CD14-positive monocyte (primary cell): ENCODE measurements around the gene ENTREP3. TPM values are rescaled to one million over a fixed set of nuclear protein-coding genes. Genes with fewer than 3 reads are reported as not detected.
A peak's percentile ranks its signal among the peaks of the same experiment; 100 is the strongest.
"Not testable (repeated sequence)": the region's sequence is repeated elsewhere in the genome, so short reads cannot be mapped to it uniquely, and the experiment has no call there.

Source experiments
- DNase-seq, 3 donors: peaks; one replicate each; pipeline ENCODE4 v3.0.0-alpha.2; 2011 to 2022
- H2AFZ ChIP-seq: 2 replicates; pipeline ENCODE4 v1.6.0; 2012; ENCODE audit warnings: mild to moderate bottlenecking, low read depth, low read length, inconsistent platforms; ENCODE audit not compliant: insufficient read depth, poor library complexity, severe bottlenecking
- H3K27ac ChIP-seq, 2 donors: 1 replicate in 1 of 2; 2 replicates in 1 of 2; pipeline ENCODE4 v1.5.1; 2012 to 2013; ENCODE audit warnings: low read length in 2 of 2, control low read depth in 1 of 2, inconsistent platforms in 1 of 2, low read depth in 1 of 2, mild to moderate bottlenecking in 1 of 2
- H3K27me3 ChIP-seq, 2 donors: one replicate each; pipeline versions ENCODE4 v1.6.0 to v1.6.1; 2011 to 2013; ENCODE audit warnings: low read length in 2 of 2; ENCODE audit not compliant: control insufficient read depth in 2 of 2, insufficient read depth in 2 of 2
- H3K36me3 ChIP-seq, 2 donors: replicated peaks in 1 of 2; 1 replicate in 1 of 2; 2 replicates in 1 of 2; pipeline versions ENCODE4 v1.5.1 to v1.6.1; 2012 to 2013; ENCODE audit warnings: low read length in 2 of 2, control low read depth in 1 of 2, inconsistent platforms in 1 of 2, mild to moderate bottlenecking in 1 of 2; ENCODE audit not compliant: insufficient read depth in 2 of 2, control insufficient read depth in 1 of 2
- H3K4me1 ChIP-seq, 2 donors: 1 replicate in 1 of 2; 2 replicates in 1 of 2; pipeline versions ENCODE4 v1.5.1 to v1.6.1; 2012 to 2013; ENCODE audit warnings: low read length in 2 of 2, control low read depth in 1 of 2, inconsistent platforms in 1 of 2, mild to moderate bottlenecking in 1 of 2, moderate library complexity in 1 of 2; ENCODE audit not compliant: insufficient read depth in 2 of 2, control insufficient read depth in 1 of 2
- H3K4me2 ChIP-seq: replicated peaks from 2 replicates; pipeline ENCODE3; 2012; ENCODE audit warnings: low read length, moderate library complexity, mild to moderate bottlenecking; ENCODE audit not compliant: poor library complexity, severe bottlenecking; ENCODE audit errors: extremely low read depth
- H3K4me3 ChIP-seq, 3 experiments: fragments of 200-600 bp in 1 of 3; sonication (generic) in 1 of 3; replicated peaks in 1 of 3; 1 replicate in 2 of 3; 2 replicates in 1 of 3; pipeline ENCODE4 v1.5.1; 2011 to 2013; ENCODE audit warnings: low read length in 3 of 3, mild to moderate bottlenecking in 3 of 3, control low read depth in 2 of 3, low read depth in 2 of 3, inconsistent platforms in 1 of 3, moderate library complexity in 1 of 3
- H3K79me2 ChIP-seq: 2 replicates; pipeline ENCODE4 v1.6.0; 2012; ENCODE audit warnings: mild to moderate bottlenecking, control low read depth, inconsistent platforms, low read length, moderate library complexity; ENCODE audit not compliant: insufficient read depth
- H3K9ac ChIP-seq: 2 replicates; pipeline ENCODE4 v1.6.0; 2017; ENCODE audit warnings: low read length, mild to moderate bottlenecking; ENCODE audit not compliant: insufficient read depth, poor library complexity, severe bottlenecking
- H3K9me3 ChIP-seq, 2 donors: replicated peaks in 1 of 2; 1 replicate in 1 of 2; 2 replicates in 1 of 2; pipeline versions ENCODE4 v1.5.1 to v1.6.1; 2012 to 2013; ENCODE audit warnings: low read length in 2 of 2, control low read depth in 1 of 2; ENCODE audit not compliant: control insufficient read depth in 1 of 2, insufficient read depth in 1 of 2
- H4K20me1 ChIP-seq: 2 replicates; pipeline ENCODE4 v1.6.0; 2012; ENCODE audit warnings: mild to moderate bottlenecking, low read length, control low read depth, moderate library complexity; ENCODE audit not compliant: insufficient read depth
- H3K27ac Mint-ChIP-seq, 7 donors: one replicate each; pipeline ENCODE4 v1.8.0; 2020; ENCODE audit warnings: mild to moderate bottlenecking in 7 of 7, mixed read lengths in 7 of 7, moderate library complexity in 6 of 7, inconsistent platforms in 2 of 7
- H3K27me3 Mint-ChIP-seq, 3 donors: one replicate each; pipeline ENCODE4 v1.8.0; 2021 to 2022; ENCODE audit warnings: low read depth in 3 of 3, mild to moderate bottlenecking in 3 of 3, mixed read lengths in 3 of 3, moderate library complexity in 3 of 3, inconsistent platforms in 1 of 3
- H3K36me3 Mint-ChIP-seq, 2 donors: one replicate each; pipeline ENCODE4 v1.8.0; 2020; ENCODE audit warnings: mixed read lengths in 2 of 2, inconsistent platforms in 1 of 2, mild to moderate bottlenecking in 1 of 2
- H3K4me1 Mint-ChIP-seq: one replicate; pipeline ENCODE4 v1.8.0; 2020; ENCODE audit warnings: mild to moderate bottlenecking, mixed read lengths
- H3K4me3 Mint-ChIP-seq, 2 donors: one replicate each; pipeline ENCODE4 v1.8.0; 2020; ENCODE audit warnings: mild to moderate bottlenecking in 2 of 2, mixed read lengths in 2 of 2, moderate library complexity in 1 of 2
- H3K9me3 Mint-ChIP-seq, 7 donors: one replicate each; pipeline ENCODE4 v1.8.0; 2020 to 2022; ENCODE audit warnings: mixed read lengths in 7 of 7, mild to moderate bottlenecking in 6 of 7, moderate library complexity in 6 of 7, inconsistent platforms in 2 of 7
- WGBS: methylation state at CpG from one replicate; pipeline ENCODE4 v1.1.5; 2013; ENCODE audit warnings: missing lambda C conversion rate; ENCODE audit not compliant: insufficient coverage; 5-methylcytosine and 5-hydroxymethylcytosine counted together
- intact Hi-C, 2 donors: fragments of 100-400 bp; cut with micrococcal nuclease; formaldehyde crosslinking; loops; one replicate each; pipeline versions ENCODE4 v1.15.0 to v1.15.1; 2023
- polyA plus RNA-seq, 3 donors: library from polyadenylated mRNA; depleted of rRNA in 1 of 3; unstranded in 2 of 3; stranded (reverse) in 1 of 3; fragments of 300-500 nt in 2 of 3; fragments of >200 nt in 1 of 3; fragmentation: Illumina TruSeq in 2 of 3; gene quantifications; 1 replicate in 2 of 3; 2 replicates in 1 of 3; pipeline ENCODE4 v1.2.3, GENCODE V29; 2012 to 2021
- TF ChIP-seq, protein P1 (sequence below): fragments of 200-600 bp; IDR thresholded peaks from one replicate; pipeline ENCODE4 v1.8.0; 2022; ENCODE audit warnings: antibody characterized with exemption, mild to moderate bottlenecking

The ENTREP3 gene
- polyA plus RNA-seq, 3 donors, result 0.87 to 7.5 (median 1.9) TPM

DNA sequence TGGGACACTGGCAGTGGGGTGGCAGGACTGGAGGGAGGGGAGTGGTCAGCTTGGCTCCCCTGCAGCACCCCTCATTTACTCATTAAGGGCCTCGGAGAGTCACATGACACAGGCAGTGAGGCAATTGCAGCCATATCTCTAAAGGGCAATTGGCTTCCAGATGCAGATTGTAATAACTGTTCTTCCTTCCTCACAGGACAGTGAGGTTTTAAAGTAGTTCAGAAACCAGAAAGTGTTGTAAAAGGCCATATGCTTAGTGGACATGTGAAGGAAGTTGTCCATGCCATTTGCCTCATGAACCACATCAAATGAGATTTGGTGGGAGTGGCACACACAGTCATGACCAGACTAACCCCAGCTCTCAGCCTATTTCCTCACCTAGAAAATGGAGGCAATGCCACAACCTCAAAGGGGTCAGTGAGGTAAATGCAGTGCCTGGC, 35.7 kb downstream of the ENTREP3 start:
- peak overlapping the region; percentile 55 to 62 for H3K4me3 Mint-ChIP-seq
- peaks cover 0 to 2% (median 0%) of the 10 kb centered on the region in 3 donors for H3K27me3 Mint-ChIP-seq
- peak; percentile 86 to 88 (median 88) for DNase-seq
- peak overlapping the region; percentile 35 for H3K4me2 ChIP-seq
- peak overlapping the region; percentile 19 for H2AFZ ChIP-seq
- intact Hi-C loops, result no loop called here
- peaks cover 62 to 75% of the 10 kb centered on the region in 2 donors for H3K4me1 ChIP-seq
- TF ChIP-seq, protein P1, sequence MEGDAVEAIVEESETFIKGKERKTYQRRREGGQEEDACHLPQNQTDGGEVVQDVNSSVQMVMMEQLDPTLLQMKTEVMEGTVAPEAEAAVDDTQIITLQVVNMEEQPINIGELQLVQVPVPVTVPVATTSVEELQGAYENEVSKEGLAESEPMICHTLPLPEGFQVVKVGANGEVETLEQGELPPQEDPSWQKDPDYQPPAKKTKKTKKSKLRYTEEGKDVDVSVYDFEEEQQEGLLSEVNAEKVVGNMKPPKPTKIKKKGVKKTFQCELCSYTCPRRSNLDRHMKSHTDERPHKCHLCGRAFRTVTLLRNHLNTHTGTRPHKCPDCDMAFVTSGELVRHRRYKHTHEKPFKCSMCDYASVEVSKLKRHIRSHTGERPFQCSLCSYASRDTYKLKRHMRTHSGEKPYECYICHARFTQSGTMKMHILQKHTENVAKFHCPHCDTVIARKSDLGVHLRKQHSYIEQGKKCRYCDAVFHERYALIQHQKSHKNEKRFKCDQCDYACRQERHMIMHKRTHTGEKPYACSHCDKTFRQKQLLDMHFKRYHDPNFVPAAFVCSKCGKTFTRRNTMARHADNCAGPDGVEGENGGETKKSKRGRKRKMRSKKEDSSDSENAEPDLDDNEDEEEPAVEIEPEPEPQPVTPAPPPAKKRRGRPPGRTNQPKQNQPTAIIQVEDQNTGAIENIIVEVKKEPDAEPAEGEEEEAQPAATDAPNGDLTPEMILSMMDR, result no peak
- H3K36me3 Mint-ChIP-seq, result peaks cover 3 to 11% of the 10 kb centered on the region in 2 donors
- H3K27ac Mint-ChIP-seq, result peak overlapping the region; percentile 93 to 98 (median 97)
- no peaks in the 10 kb centered on the region for H3K9me3 Mint-ChIP-seq
- no peaks in the 10 kb centered on the region for H4K20me1 ChIP-seq
- WGBS, result no CpG with 5 or more reads among the region's 1 CpG
- no peaks in the 10 kb centered on the region for H3K27me3 ChIP-seq
- H3K9ac ChIP-seq, result no peak overlapping the region
- H3K27ac ChIP-seq, result peak overlapping the region; percentile 83 to 86
- H3K9me3 ChIP-seq, result no peaks in the 10 kb centered on the region
- peaks cover 65% of the 10 kb centered on the region for H3K4me1 Mint-ChIP-seq
- H3K79me2 ChIP-seq, result no peaks in the 10 kb centered on the region
- H3K36me3 ChIP-seq, result no peaks in the 10 kb centered on the region
- peak overlapping the region in 1 of 3 experiments; percentile 47 for H3K4me3 ChIP-seq

DNA sequence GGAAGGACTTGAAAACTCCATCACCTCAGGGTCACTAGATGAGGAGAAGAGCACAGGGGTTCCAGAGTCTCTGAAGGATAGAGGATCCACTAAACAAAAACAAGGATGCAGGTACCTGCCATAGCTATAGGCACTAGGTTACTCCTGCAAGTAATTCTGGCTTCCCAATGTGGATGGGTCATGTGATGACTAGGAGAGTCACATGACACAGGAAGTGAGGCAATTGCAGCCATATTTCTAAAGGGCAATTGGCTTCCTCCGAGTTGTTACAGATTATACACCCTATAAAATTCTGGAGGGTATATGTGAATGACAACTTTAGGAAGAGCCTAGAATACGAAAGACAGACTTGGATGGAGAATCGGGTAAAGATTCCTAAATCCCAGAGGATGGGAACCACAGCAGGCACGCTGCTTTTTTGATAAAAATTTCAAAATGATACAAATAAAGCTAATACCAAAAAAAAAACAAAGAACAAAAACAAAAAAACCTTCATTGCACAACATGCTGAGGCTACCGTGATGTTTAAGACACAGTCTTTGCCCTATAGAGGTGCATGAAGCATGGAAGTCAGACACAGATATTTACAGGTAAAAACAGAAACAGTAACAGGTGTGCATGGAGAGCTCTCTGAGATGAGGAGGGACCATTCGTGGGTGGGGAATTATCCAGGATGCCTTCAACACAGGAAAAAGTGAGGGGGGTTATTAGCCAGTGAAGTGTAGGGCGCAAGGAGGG, 36.3 kb downstream of the ENTREP3 start:
- peaks cover 59% of the 10 kb centered on the region for H3K4me1 Mint-ChIP-seq

DNA sequence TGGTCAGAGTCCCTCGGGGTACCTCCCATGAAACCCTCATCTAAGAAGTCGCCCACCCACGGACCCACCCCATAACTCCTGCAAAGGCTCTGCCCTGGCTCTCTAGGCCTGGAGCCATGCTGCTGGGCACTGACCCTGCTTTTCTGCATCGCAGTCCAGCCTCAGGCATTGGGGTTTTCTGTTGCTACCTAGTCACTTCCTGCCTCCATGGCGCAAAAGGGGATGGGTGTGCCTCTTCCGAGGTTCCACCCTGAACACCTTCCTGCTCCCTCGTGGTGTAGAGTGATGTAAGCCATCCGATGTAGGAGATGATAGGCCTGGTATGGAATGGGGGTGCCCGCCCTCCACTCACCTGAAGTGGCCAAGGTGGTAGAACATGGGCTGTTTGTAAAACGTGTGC, 40.6 kb downstream of the ENTREP3 start:
- 75% methylated on average over 1 of the region's 10 CpGs for WGBS
- intact Hi-C loops, H3K27me3 ChIP-seq, H3K36me3 ChIP-seq, DNase-seq, H3K27me3 Mint-ChIP-seq, H3K4me3 Mint-ChIP-seq, H3K4me2 ChIP-seq, H3K9ac ChIP-seq, H3K9me3 ChIP-seq, H4K20me1 ChIP-seq, H3K9me3 Mint-ChIP-seq, H3K4me3 ChIP-seq, H3K27ac ChIP-seq, H2AFZ ChIP-seq: not testable (repeated sequence)
- Histone ChIP-seq H3K79me2 (peaks cover 17% of the 10 kb centered on the region), H3K4me1 (peaks cover 39 to 55% of the 10 kb centered on the region in 2 donors)
- Mint-ChIP-seq H3K4me1 (peaks cover 51% of the 10 kb centered on the region), H3K36me3 (peaks cover 17 to 34% of the 10 kb centered on the region in 2 donors), H3K27ac (peak overlapping the region in 6 of 7 donors; percentile 64 to 88 (median 72))

More for the DNA sequence above, 36.3 kb downstream of the ENTREP3 start:
- whole genome bisulfite sequencing, result 37% methylated on average over 2 of the region's 7 CpGs
- Mint-ChIP-seq H3K4me3 (peak overlapping the region; percentile 55 to 62), H3K36me3 (peaks cover 3 to 11% of the 10 kb centered on the region in 2 donors), H3K27ac (peak overlapping the region; percentile 93 to 98 (median 97)), H3K9me3 (no peaks in the 10 kb centered on the region), H3K27me3 (peaks cover 0 to 2% (median 0%) of the 10 kb centered on the region in 3 donors)
- TF ChIP-seq, protein P1, result no peak
- Histone ChIP-seq H3K27ac (peak overlapping the region; percentile 83 to 86), H3K9ac (no peak overlapping the region), H3K27me3 (no peaks in the 10 kb centered on the region), H3K9me3 (no peaks in the 10 kb centered on the region), H3K4me3 (peak overlapping the region in 1 of 3 experiments; percentile 47), H2AFZ (peak overlapping the region; percentile 19), H3K36me3 (no peaks in the 10 kb centered on the region), H4K20me1 (no peaks in the 10 kb centered on the region), H3K79me2 (no peaks in the 10 kb centered on the region), H3K4me1 (peaks cover 57 to 73% of the 10 kb centered on the region in 2 donors), H3K4me2 (peak overlapping the region; percentile 35)
- peak in 2 of 3 donors; percentile 65 to 74 for DNase-seq
- intact Hi-C loops, result no loop called here
